HG02852 (cell line): ENCODE measurements around the gene DTNB.
"Not testable (repeated sequence)": the region's sequence is repeated elsewhere in the genome, so short reads cannot be mapped to it uniquely, and the experiment has no call there.

Experiments
- ATAC-seq: cut with Tn5 transposase; IDR thresholded peaks from one replicate; pipeline ENCODE4 v1.9.1; 2021; ENCODE audit warnings: mild to moderate bottlenecking, moderate library complexity; ENCODE audit not compliant: unreplicated experiment

DTNB gene

DNA sequence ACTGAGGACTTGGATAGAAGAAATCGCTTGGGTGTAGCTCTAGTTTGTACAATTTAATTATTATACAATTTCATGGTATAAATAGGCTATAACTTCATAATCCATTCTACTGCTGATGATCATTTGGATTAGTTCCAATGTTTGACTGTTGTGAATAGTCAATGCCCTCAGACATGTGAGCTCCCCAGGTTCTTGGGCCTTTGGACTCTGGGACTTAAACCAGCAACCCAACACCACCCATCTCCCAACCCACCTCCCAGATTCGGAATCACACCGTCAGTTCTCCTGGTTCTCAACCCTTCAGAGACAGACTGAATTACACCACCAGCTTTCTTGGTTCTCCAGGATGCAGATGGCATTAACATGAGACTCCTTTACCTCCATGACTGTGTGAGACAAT lies 247.1 kb downstream of the DTNB start:
- no peak for ATAC-seq

- no peak for ATAC-seq
Measured at GRCh38 chr2:25424426-25425028, 248.8 kb downstream of the DTNB start.

- no peak for ATAC-seq
Measured at GRCh38 chr2:25421820-25422411, 251.5 kb downstream of the DTNB start.

DNA sequence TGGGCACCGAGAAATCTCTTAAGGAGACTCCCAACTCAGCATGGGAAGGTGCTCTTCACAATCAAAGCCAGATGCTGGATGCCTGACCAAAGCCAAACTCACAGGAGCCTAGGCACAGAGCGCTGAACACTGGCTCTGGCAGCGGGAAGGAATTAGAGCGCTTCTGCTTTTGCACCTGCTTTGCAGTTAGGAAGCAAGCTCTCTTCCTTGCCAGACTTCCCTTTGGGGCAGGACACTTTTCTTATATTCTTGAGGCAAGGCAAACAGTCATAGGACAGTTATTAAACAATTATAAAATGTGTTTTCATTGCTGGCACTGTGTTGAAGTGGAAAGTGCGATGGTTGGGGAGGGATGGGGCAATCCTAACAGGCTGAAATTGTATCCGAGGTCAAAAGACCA lies 252.1 kb downstream of the DTNB start:
- no peak for ATAC-seq

GRCh38 chr2:25420820-25421237 lies 252.5 kb downstream of the DTNB start:
- ATAC-seq: peak; percentile 46

- peak; percentile 62 for ATAC-seq
Measured at GRCh38 chr2:25419678-25420242, 253.6 kb downstream of the DTNB start.

- peak; percentile 22 for ATAC-seq
Measured at GRCh38 chr2:25418944-25419677, 254.3 kb downstream of the DTNB start.

- no peak for ATAC-seq
Measured at GRCh38 chr2:25417715-25418369, 255.5 kb downstream of the DTNB start.

GRCh38 chr2:25416674-25417073 lies 256.7 kb downstream of the DTNB start:
- no peak for ATAC-seq

DNA sequence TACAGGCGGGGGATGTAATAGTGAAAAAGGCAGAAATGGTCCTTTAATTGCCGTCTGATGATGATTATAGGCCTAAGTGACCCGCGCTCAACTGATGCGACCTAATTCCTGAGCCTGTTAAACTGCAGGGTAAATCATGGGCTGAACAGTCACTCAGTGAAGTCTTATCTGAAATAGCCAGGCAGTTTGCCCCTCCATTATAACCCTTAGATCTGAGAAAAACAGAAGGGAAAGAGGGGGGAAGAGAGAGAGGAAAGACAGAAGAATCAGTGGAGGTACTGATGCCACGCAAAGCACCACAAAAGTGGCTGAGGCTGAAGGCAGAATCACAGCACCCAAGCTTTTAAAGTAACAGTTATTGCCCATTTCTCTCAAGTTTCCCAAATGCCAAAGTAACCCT lies 258.6 kb downstream of the DTNB start:
- ATAC-seq: no peak

DNA sequence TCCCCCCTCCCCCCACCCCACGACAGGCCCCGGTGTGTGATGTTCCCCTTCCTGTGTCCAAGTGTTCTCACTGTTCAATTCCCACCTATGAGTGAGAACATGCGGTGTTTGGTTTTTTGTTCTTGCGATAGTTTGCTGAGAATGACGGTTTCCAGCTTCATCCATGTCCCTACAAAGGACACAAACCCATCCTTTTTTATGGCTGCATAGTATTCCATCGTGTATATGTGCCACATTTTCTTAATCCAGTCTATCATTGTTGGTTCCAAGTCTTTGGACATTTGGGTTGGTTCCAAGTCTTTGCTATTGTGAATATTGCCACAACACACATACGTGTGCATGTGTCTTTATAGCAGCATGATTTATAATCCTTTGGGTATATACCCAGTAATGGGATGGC lies 260.0 kb downstream of the DTNB start:
- ATAC-seq: not testable (repeated sequence)

GRCh38 chr2:25411753-25412152 lies 261.6 kb downstream of the DTNB start:
- ATAC-seq: no peak

DNA sequence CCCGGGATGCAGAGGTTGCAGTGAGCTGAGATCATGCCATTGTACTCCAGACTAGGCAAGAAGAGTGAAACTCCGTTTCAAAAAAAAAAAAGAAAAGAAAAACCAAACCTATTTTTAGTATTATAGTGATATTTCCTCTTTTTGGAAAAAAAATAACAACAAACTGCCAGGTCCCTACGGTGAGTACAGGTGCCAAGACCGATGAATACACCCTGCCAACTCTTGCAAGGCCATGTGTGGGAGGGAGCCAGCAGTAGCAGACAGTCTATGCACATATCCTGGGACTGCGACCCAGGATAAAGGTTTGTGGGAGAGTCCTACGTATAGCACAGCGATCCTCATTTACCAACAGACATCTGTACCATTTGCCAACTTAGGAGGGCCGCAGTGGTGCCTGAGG lies 262.1 kb downstream of the DTNB start:
- no peak for ATAC-seq

DNA sequence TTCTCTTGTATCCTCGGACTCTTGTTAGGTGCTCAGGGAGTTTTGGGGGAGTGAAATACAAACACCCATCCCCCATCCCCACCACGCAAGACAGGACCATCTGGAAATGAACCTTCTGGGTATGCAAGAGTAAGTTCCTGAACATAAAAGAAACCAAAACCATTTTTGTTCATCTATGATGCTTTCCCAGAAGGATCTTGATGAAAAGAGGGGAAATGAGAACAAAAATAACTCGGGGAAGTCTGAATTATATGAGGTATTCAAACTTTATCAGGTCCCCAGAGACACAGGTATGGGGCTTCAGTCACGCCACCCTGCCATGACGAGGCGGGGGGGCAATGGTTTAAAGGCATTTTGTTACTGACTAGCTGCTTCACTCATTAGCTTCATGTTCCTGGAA lies 263.0 kb downstream of the DTNB start:
- no peak for ATAC-seq

DNA sequence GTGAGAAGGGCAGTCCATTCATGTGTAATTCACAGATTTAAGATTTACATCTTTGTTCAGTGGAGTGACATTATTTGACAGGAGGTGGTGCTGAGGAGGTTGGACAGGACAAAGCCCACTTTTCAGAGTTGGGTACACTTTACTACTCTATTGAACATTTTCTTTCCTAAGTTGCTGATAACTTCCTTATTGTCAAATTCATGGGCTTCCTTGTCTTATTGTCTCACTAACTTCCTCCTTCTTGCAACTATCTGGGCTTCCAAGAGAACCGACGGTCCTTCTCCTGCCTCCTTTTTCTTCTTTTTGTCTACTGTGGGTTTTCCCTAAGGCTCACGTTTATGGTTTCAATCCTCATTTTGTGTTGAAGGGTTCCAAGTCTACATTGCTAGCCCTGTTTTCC lies 263.9 kb downstream of the DTNB start:
- ATAC-seq: no peak

- no peak for ATAC-seq
Measured at GRCh38 chr2:25409044-25409443, 264.3 kb downstream of the DTNB start.

DNA sequence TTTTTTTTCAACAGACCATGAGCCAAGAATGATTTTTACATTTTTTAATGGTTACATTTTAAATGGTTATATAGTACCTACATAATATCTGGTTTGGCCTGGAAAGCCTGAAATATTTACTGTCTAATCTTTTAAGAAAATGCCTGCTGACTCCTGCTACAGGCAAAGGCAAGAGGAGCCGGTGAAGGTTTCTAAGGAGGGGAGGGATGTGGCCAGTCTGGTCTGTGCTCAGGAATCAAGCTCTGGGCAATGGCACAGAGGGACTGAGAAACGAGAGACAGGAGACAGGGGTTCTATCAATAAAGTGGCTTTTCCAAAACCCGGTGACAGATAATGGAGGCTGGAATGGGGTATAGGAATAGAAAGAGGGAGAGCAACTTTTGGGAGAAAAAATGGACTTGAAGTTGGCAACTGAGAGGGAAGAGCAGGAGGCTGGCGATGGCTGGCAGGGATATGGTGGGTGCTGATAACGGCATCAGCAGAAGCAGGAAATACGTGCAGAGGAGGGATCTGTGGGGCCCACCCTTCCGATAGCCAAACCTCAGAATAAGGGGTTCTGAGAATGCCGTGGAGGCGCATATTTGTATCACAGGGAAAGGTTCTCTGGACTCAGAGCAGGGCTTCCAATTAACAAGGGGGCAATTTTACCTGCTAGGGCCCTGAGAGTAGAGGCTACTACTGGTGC lies 267.6 kb downstream of the DTNB start:
- ATAC-seq: no peak

GRCh38 chr2:25403120-25403760 lies 270.1 kb downstream of the DTNB start:
- ATAC-seq: peak; percentile 66

DNA sequence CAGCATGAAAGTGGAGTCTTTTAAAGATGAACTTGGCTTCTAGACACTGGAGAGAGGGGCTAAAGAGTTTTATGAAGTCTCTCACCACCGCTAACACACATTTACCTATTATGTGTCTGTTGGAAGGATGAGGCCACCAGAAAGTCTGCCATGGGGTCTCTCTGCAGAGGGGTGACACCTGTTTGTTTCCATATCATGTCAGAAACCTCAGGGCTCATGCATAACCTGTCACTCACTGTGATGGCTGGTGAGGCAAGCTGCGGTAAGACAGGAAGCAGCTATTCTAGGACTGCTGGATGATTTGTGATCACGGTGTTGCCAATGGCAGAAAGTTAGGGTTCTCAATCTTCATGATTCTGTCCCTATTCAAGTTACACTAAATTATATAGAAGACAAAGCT lies 270.9 kb downstream of the DTNB start:
- peak; percentile 44 for ATAC-seq

DNA sequence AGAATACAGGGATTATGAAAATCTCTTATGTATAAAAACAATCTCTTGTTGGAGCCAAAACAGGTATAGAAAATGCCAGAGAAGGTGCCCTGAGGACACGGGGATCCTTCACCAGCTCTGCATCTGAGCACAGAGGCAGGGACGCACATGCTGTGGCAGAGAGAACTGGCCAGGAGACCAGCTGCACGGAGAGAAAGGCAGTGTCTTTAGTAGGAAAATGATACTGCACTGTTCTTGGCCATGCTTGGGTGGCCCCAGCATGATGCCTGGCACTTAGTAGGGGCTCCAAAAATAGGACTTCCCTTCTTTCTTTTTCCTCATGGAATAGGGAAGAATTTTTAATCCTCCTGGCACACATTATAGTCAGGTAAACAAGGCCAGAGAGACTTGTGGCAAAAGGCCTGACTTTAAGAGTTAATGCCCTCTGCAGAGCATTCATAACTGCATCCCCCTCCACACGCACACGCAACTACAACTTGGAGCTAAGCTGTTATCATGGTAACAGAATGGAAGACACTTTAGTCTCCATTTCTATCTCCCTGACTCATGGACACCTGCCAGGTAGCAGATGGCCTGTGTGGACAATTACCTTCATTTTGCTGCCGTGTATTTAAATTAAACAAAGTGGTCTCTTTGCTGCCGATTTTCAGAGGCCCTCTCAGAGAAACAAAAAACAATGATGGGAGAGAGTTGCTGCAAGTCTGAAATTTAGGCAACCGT lies 271.9 kb downstream of the DTNB start:
- no peak for ATAC-seq
